Kidney (tissue), 14 donors: ENCODE measurements around the gene CCAR1. TPM values are rescaled to one million over a fixed set of nuclear protein-coding genes. Genes with fewer than 3 reads are reported as not detected.

ENCODE experiments used
- DNase-seq, 5 donors: peaks; one replicate each; pipeline ENCODE4 v3.0.0-alpha.2; 2013 to 2020
- FAIRE-seq: peaks from 2 replicates; lab custom pipeline; 2012; peaks lifted over from hg19 to GRCh38; lab: Jason Lieb, UNC
- H3K27ac ChIP-seq, 2 donors: one replicate each; pipeline ENCODE4 v1.7.0; 2013; ENCODE audit warnings: low read depth in 2 of 2, low read length in 2 of 2, inconsistent platforms in 1 of 2
- H3K27me3 ChIP-seq: one replicate; pipeline ENCODE4 v1.7.1; 2013; ENCODE audit warnings: low read length, inconsistent platforms; ENCODE audit not compliant: control insufficient read depth, insufficient read depth
- H3K36me3 ChIP-seq, 3 donors: one replicate each; pipeline versions ENCODE4 v1.7.0 to v1.7.1; 2013; ENCODE audit warnings: low read length in 3 of 3, control low read depth in 1 of 3, inconsistent platforms in 1 of 3; ENCODE audit not compliant: insufficient read depth in 3 of 3, control insufficient read depth in 2 of 3
- H3K4me1 ChIP-seq, 3 donors: one replicate each; pipeline versions ENCODE4 v1.7.0 to v1.7.1; 2013; ENCODE audit warnings: low read length in 3 of 3, inconsistent platforms in 1 of 3, low read depth in 1 of 3; ENCODE audit not compliant: control insufficient read depth in 2 of 3, insufficient read depth in 2 of 3
- H3K4me3 ChIP-seq, 3 donors: one replicate each; pipeline versions ENCODE4 v1.7.0 to v1.8.1; 2013; ENCODE audit warnings: low read length in 3 of 3, control low read depth in 1 of 3, inconsistent platforms in 1 of 3
- H3K9ac ChIP-seq, 3 donors: one replicate each; pipeline versions ENCODE4 v1.7.0 to v1.7.1; 2013; ENCODE audit warnings: low read length in 3 of 3, control low read depth in 1 of 3, inconsistent platforms in 1 of 3
- H3K9me3 ChIP-seq, 3 donors: one replicate each; pipeline versions ENCODE4 v1.7.0 to v1.7.1; 2013; ENCODE audit warnings: low read length in 3 of 3, control low read depth in 1 of 3, inconsistent platforms in 1 of 3; ENCODE audit not compliant: control insufficient read depth in 2 of 3, insufficient read depth in 1 of 3
- CTCF ChIP-seq: IDR thresholded peaks from 3 replicates; pipeline ENCODE4 v1.5.1; 2012; ENCODE audit warnings: mild to moderate bottlenecking, moderate library complexity, borderline replicate concordance; ENCODE audit not compliant: insufficient read depth; ENCODE audit errors: extremely low read depth
- intact Hi-C: fragments of 100-400 bp; cut with DNase I; formaldehyde crosslinking; loops from one replicate; pipeline ENCODE4 v1.11.1; 2022
- polyA plus RNA-seq: library from polyadenylated mRNA; stranded (reverse); fragments of 350-450 nt; fragmentation: Illumina TruSeq; extraction: RNeasy Lipid Tissue Mini Kit (QIAGEN cat#74804); gene quantifications from one replicate; pipeline ENCODE4 v1.2.3, GENCODE V29; 2014; ENCODE audit warnings: low read depth, low replicate concordance; ENCODE audit not compliant: insufficient read depth
- total RNA-seq: library from RNA; stranded (reverse); fragmentation: NEBNext Ultra II Directional; extraction: Animal tissue kit (Norgen Biotek cat#: 25700); gene quantifications from one replicate; pipeline ENCODE4 v1.2.1, GENCODE V29; 2021
- donor health status: control.
- donor health status: control.
- donor health status: control.
- donor health status: control.
- donor health status: control.
- donor health status: DM: yes; HTN: yes; CAD: no.
- donor health status: Normal renal cell carcinoma (clear cell type).

The CCAR1 gene
- total and polyA plus RNA-seq, 2 donors from 2014 or later, result 45.2 to 54.4 TPM

GRCh38 chr10:68828833-68829232, 107.8 kb downstream of the CCAR1 start:
- no peaks in the 10 kb centered on the region for H3K9me3 ChIP-seq
- no peak overlapping the region for H3K27ac ChIP-seq
- no peak for DNase-seq
- no peak overlapping the region for H3K4me3 ChIP-seq
- no peak overlapping the region for H3K9ac ChIP-seq
- intact Hi-C loops, result no loop called here
- no peak for TF ChIP-seq CTCF
- H3K27me3 ChIP-seq, result no peaks in the 10 kb centered on the region
- H3K4me1 ChIP-seq, result peaks cover 0 to 2% (median 0%) of the 10 kb centered on the region in 3 donors
- no peaks in the 10 kb centered on the region for H3K36me3 ChIP-seq
- FAIRE-seq, result no peak

GRCh38 chr10:68829521-68829920, 108.5 kb downstream of the CCAR1 start:
- no peaks in the 10 kb centered on the region for H3K36me3 ChIP-seq
- intact Hi-C loops, result no loop called here
- FAIRE-seq (no peak), DNase-seq (no peak)
- no peak overlapping the region for H3K9ac ChIP-seq
- H3K27ac ChIP-seq, result no peak overlapping the region
- H3K4me3 ChIP-seq, result no peak overlapping the region
- H3K9me3 ChIP-seq, result no peaks in the 10 kb centered on the region
- peaks cover 0 to 2% (median 0%) of the 10 kb centered on the region in 3 donors for H3K4me1 ChIP-seq
- H3K27me3 ChIP-seq, result no peaks in the 10 kb centered on the region
- TF ChIP-seq CTCF, result no peak

- Histone ChIP-seq H3K4me3 (no peak overlapping the region), H3K9ac (no peak overlapping the region), H3K27me3 (no peaks in the 10 kb centered on the region), H3K9me3 (no peaks in the 10 kb centered on the region), H3K36me3 (no peaks in the 10 kb centered on the region), H3K4me1 (peaks cover 0 to 2% (median 0%) of the 10 kb centered on the region in 3 donors), H3K27ac (no peak overlapping the region)
- no peak for DNase-seq
- no peak for TF ChIP-seq CTCF
- intact Hi-C loops, result no loop called here
- no peak for FAIRE-seq
Measured at GRCh38 chr10:68829952-68830351, 108.9 kb downstream of the CCAR1 start.

GRCh38 chr10:68831961-68832455, 111.0 kb downstream of the CCAR1 start:
- FAIRE-seq (no peak), DNase-seq (no peak)

More at GRCh38 chr10:68831961-68832455, 111.0 kb downstream of the CCAR1 start:
- intact Hi-C loops, result no loop called here
- no peak overlapping the region for H3K9ac ChIP-seq
- no peaks in the 10 kb centered on the region for H3K9me3 ChIP-seq
- no peak overlapping the region for H3K27ac ChIP-seq
- no peaks in the 10 kb centered on the region for H3K27me3 ChIP-seq
- no peak overlapping the region for H3K4me3 ChIP-seq
- TF ChIP-seq CTCF, result no peak
- peaks cover 0 to under 1% (median 0%) of the 10 kb centered on the region in 3 donors for H3K4me1 ChIP-seq
- no peaks in the 10 kb centered on the region for H3K36me3 ChIP-seq
